Body of pancreas (tissue), 4 donors: ENCODE data around the gene MTR. TPM values are rescaled to one million over a fixed set of nuclear protein-coding genes. Genes with fewer than 3 reads are reported as not detected.

Source experiments
- ATAC-seq: fragments of 150-250 bp; one replicate; pipeline ENCODE4 v1.9.1; 2016
- DNase-seq, 4 donors: peaks; one replicate each; pipeline ENCODE4 v3.0.0-alpha.2; 2019
- H3K27ac ChIP-seq, 4 donors: fragments of 200-600 bp; sonication (generic); 1 replicate in 3 of 4; 2 replicates in 1 of 4; pipeline versions ENCODE4 v1.5.1 to v1.6.1; 2016 to 2019; ENCODE audit warnings: mild to moderate bottlenecking in 1 of 4, mixed read lengths in 1 of 4, moderate library complexity in 1 of 4
- H3K27me3 ChIP-seq, 2 donors: fragments of 200-600 bp; sonication (generic); one replicate each; pipeline ENCODE4 v1.6.0; 2016; ENCODE audit warnings: mild to moderate bottlenecking in 1 of 2
- H3K36me3 ChIP-seq, 2 donors: fragments of 200-600 bp; sonication (generic); replicated peaks in 1 of 2; 2 replicates each; pipeline ENCODE4 v1.5.1; 2016; ENCODE audit warnings: low read depth in 2 of 2; ENCODE audit not compliant: insufficient read depth in 1 of 2
- H3K4me1 ChIP-seq: fragments of 200-600 bp; sonication (generic); one replicate; pipeline ENCODE4 v1.6.0; 2016
- H3K4me3 ChIP-seq, 2 donors: fragments of 200-600 bp; sonication (generic); 1 replicate in 1 of 2; 2 replicates in 1 of 2; pipeline ENCODE4 v1.5.1; 2016 to 2019
- H3K9me3 ChIP-seq, 3 donors: fragments of 200-600 bp; sonication (generic); 1 replicate in 2 of 3; 2 replicates in 1 of 3; pipeline ENCODE4 v1.5.1; 2016
- CTCF ChIP-seq, 7 experiments: fragments of 450-650 bp in 4 of 7; fragments of 200-600 bp in 3 of 7; sonication (generic) in 3 of 7; IDR thresholded peaks; one replicate each; pipeline ENCODE4 v1.5.1; 2016 to 2019; ENCODE audit warnings: antibody characterized with exemption in 7 of 7
- POLR2A ChIP-seq, 3 donors: fragments of 450-650 bp; IDR thresholded peaks; one replicate each; pipeline ENCODE4 v1.6.1; 2016; ENCODE audit warnings: antibody characterized with exemption in 3 of 3, mild to moderate bottlenecking in 2 of 3
- WGBS, 2 donors: methylation state at CpG; one replicate each; pipeline ENCODE4 v1.1.5; 2017; 5-methylcytosine and 5-hydroxymethylcytosine counted together
- intact Hi-C: fragments of 100-400 bp; cut with DNase I; formaldehyde crosslinking; loops from one replicate; pipeline ENCODE4 v1.15.1; 2023
- total RNA-seq, 2 donors: library from RNA; depleted of rRNA; stranded (reverse); fragments of >200 nt; gene quantifications; one replicate each; pipeline ENCODE4 v1.1.0, GENCODE V29; 2016

Gene MTR
- total RNA-seq, 2 donors from 2014 or later = 26.7 to 29.8 TPM

GRCh38 chr1:236835491-236835890 is 40.4 kb downstream of the MTR start:
- 48 to 51% methylated on average over 4 of the region's 4 CpGs for WGBS, 2 donors
- Histone ChIP-seq H3K9me3 (no peaks in the 10 kb centered on the region), H3K27me3 (no peaks in the 10 kb centered on the region), H3K4me1 (no peaks in the 10 kb centered on the region), H3K36me3 (peaks cover 12 to 37% of the 10 kb centered on the region in 2 donors), H3K27ac (no peak overlapping the region), H3K4me3 (no peak overlapping the region)
- no peak for ATAC-seq
- intact Hi-C loops = no loop called here
- no peak for DNase-seq
- TF ChIP-seq CTCF (IDR thresholded peaks at IDR 0.05) (no peak), POLR2A (IDR thresholded peaks at IDR 0.05) (no peak)

DNA sequence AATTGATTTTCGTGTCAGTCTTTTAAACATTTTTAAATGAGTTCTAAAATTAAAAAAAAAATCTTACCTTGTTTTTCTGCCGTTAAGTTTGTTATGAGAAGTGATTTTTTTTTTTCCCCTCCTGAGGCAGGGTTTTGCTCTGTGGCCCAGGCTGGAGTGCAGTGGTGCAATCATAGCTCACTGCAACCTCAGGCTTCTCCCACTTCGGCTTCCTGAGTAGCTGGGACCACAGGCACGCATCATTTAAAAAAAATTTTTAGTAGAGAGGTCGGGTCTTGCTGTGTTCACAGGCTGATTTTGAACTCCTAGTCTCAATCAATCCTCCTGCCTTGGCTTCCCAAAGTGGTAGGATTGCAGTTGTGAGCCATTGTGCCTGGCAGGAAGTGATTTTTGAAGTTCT is 41.1 kb downstream of the MTR start:
- Histone ChIP-seq H3K4me1 (peaks cover 2% of the 10 kb centered on the region), H3K27ac (no peak overlapping the region), H3K27me3 (no peaks in the 10 kb centered on the region), H3K4me3 (no peak overlapping the region), H3K9me3 (no peaks in the 10 kb centered on the region), H3K36me3 (peaks cover 12 to 32% of the 10 kb centered on the region in 2 donors)
- 73 to 88% methylated on average over 5 of the region's 5 CpGs for WGBS, 2 donors
- DNase-seq (no peak), ATAC-seq (no peak)
- intact Hi-C loops = no loop called here
- TF ChIP-seq POLR2A (IDR thresholded peaks at IDR 0.05) (no peak), CTCF (IDR thresholded peaks at IDR 0.05) (no peak)

DNA sequence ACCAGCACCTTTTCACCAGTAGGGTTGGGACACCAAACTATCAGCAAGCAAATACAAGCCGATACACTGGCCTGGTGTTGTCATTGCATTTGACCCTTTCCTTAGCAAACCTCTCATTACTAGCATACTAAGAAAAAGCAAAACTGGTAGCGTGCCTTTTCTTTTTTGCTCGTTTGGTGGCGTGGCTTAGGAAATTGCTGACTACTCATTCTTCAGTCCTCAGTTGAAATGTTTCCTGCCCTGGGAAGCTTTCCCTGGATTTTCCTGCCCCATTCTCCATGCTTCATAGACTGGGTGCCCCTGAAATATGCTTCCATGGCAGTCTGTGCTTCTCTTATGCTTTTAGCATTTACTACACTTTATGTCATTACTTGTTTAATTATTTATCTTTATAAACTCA is 42.0 kb downstream of the MTR start:
- intact Hi-C loops = no loop called here
- H3K9me3 ChIP-seq = no peaks in the 10 kb centered on the region
- peaks cover 7% of the 10 kb centered on the region for H3K4me1 ChIP-seq
- H3K4me3 ChIP-seq = no peak overlapping the region
- WGBS, 2 donors = 89 to 92% methylated on average over 4 of the region's 4 CpGs
- H3K36me3 ChIP-seq = peaks cover 12 to 28% of the 10 kb centered on the region in 2 donors
- H3K27me3 ChIP-seq = no peaks in the 10 kb centered on the region
- ATAC-seq = no peak
- no peak overlapping the region for H3K27ac ChIP-seq
- no peak for DNase-seq
- TF ChIP-seq CTCF (IDR thresholded peaks at IDR 0.05) (no peak), POLR2A (IDR thresholded peaks at IDR 0.05) (no peak)

GRCh38 chr1:236837897-236838296 is 42.8 kb downstream of the MTR start:
- peaks cover 12 to 26% of the 10 kb centered on the region in 2 donors for H3K36me3 ChIP-seq
- WGBS, 2 donors = 48 to 94% methylated on average over 2 of the region's 2 CpGs
- ATAC-seq = no peak

More at GRCh38 chr1:236837897-236838296, 42.8 kb downstream of the MTR start:
- peaks cover 7% of the 10 kb centered on the region for H3K4me1 ChIP-seq
- DNase-seq = no peak
- H3K27me3 ChIP-seq = no peaks in the 10 kb centered on the region
- H3K9me3 ChIP-seq = no peaks in the 10 kb centered on the region
- no peak overlapping the region for H3K4me3 ChIP-seq
- intact Hi-C loops = no loop called here
- no peak overlapping the region for H3K27ac ChIP-seq
- TF ChIP-seq CTCF (IDR thresholded peaks at IDR 0.05) (no peak), POLR2A (IDR thresholded peaks at IDR 0.05) (no peak)
